GM19438 (cell line): Measurements from ENCODE around the gene RASAL1.
"Not testable (repeated sequence)": the region's sequence is repeated elsewhere in the genome, so short reads cannot be mapped to it uniquely, and the experiment has no call there.

ENCODE experiments used
- ATAC-seq: cut with Tn5 transposase; IDR thresholded peaks from one replicate; pipeline ENCODE4 v1.9.1; 2021; ENCODE audit warnings: low read depth; ENCODE audit not compliant: unreplicated experiment

The RASAL1 gene

DNA sequence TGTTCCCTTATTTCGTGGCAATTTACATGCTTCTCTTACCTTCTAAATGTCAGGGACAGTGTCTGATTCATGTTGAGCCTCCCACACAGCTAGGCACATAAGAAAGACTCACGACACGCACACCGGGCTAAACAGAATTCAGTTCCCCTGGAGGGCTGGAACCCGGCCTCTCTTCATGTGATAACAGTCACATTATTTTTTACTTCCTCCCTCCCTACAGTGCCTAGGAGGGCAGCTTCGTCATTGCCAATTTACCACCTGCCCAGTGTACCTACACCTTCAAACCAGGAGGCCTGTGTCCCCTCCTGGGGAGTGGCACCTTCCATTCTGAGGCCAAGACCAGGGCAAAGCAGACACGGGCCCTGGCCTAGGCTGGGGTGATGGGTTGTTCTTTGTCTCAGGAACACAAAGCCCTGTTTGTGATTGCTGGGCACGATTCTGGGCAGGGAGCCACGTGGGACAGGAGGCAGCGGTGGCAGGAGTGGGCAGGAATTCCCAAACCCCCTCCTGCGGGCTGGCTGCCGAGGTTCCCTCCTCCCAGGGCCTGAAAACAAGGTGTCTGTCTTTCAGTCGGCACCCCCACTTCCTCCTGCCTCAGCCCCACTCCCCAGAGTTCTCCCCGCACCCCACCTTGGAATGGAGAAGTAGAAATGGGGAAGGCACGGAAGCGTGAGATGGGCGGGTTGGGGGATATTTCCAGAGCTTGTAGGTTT lies 6.8 kb upstream of the RASAL1 start:
- ATAC-seq, result no peak

GRCh38 chr12:113141716-113142115 lies 6.2 kb upstream of the RASAL1 start:
- not testable (repeated sequence) for ATAC-seq

- no peak for ATAC-seq
Observed at GRCh38 chr12:113140706-113141105, 5.1 kb upstream of the RASAL1 start.

- no peak for ATAC-seq
Observed at GRCh38 chr12:113138826-113139225, 3.3 kb upstream of the RASAL1 start.

DNA sequence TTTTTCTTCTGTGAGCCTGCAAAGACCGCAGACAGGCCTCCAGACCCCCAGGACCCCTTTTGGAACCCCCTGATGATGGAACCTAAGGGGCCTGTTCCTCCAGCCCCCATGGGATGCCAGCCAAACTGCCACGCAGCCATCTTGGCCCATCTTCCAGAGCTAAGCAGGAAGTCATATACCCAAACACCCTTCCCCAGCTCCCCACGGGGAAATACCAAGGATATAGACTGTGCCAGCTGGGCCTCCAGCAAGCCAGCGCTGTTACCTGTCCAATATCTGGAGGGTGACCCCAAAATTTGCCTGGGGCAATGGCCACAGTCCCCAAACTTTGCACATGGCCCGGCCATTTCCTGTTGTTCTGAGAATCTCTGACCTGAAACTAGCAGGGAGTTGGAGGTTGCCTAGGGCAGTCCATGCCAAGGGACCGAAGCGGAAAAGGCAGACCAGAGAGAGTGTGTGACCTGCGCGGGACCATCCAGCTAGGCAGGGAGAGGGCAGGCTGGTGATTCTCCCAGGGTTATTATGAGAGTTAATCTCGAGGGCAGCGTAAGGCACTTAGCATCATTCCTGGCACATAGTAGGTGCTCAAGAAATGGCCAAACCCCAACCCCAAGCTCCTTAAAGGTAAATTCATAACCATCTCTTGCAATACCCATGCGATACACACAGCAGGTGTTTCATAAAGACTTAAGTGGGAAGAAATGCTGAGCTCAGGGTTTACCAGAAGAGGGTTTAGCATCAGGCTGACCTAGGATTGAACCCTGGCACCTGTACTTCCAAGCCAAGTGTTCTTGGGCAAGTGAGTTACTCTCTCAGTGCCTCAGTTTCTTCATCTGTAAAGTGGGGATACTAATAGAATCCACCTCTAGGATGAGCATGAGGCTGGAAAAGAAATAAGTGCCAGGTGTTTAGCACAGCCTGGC lies 2.6 kb upstream of the RASAL1 start:
- ATAC-seq, result no peak

DNA sequence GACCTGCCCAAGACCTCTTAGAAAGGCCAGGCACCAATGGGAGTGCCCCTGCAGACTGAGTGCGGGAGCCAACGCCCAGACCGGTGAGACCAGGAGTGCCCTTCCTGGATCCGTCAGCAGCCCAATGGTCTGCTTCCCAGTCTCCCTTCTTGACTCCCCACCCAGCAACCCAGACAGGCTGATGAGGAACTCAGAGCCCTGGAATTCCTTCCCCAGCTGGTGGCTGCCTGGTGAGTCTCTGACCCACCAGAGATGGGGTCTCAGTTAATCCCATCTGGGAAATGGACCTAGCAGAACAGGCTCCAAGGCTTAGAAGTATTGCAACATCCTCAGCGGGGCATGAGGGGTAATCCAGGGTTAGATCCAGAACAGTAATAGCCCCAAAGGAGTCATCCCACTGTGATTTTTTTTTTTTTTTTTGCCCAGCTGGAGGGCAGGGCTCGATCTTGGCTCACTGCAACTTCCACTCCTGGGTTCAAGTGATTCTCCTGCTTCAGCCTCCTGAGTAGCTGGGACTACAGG lies 1.5 kb upstream of the RASAL1 start:
- no peak for ATAC-seq

GRCh38 chr12:113136128-113136989 lies 798 bp upstream of the RASAL1 start:
- ATAC-seq, result no peak

GRCh38 chr12:113134521-113134951 lies 1.0 kb downstream of the RASAL1 start:
- ATAC-seq, result no peak

DNA sequence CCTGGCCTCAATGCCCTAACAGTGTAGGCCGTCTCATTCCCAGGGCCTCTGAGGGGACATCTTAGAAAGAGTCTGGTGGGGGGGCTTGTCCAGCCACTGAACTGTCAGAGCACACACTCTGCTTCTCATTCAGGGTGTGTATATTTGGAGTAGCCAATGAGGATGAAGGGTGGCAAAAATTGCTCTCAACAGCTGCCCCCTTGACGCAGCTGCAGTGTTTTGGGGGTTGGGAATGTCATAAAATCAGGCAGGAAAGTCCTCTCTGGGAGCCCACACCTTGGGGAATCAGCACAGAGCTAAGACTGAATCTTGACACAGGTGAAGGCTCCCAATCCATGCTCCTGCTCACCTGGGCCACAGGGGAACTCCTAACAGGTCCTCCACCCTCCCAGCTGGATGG lies 1.5 kb downstream of the RASAL1 start:
- ATAC-seq, result no peak

- ATAC-seq, result no peak
Observed at GRCh38 chr12:113133666-113134065, 1.9 kb downstream of the RASAL1 start.

DNA sequence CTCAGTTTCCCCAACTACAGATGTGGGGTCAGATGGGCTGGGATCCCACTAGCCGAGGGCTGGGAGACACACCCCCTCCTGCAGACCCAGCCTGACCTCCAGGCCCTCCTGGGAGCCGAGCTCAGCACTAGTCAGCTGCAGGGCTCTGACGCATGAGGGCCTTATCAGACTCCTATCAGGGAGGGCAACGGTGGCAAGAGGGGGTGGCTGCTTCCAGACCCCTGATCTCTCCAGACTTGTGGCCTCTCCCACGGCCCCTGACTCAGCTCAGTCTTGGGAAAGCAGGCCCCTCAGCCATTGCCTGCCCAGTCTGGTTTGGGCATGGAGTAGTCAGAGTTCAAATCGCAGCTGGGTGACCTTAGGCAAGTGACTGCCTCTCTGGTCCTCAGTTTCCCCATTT lies 2.5 kb downstream of the RASAL1 start:
- ATAC-seq, result no peak

DNA sequence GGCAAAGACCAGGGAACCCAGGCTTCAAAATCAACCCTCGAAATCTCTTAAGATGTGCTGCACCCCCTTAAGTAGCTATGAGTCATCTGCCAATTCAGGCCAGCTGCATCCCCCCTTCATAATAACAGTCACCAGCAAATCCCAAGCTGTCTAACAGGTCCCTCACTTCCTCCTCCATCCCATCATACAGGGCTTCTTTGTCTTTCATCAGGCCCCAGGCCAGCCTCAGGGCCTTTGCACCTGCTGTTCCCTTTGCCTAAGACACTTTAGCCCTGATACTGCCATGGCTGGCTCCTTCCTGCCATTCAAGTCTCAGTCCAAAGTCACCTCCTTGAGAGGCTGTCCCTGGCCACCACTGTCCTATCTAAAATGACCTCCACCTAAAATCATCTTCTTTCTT lies 4.0 kb downstream of the RASAL1 start:
- ATAC-seq, result no peak

GRCh38 chr12:113130457-113131135 lies 5.0 kb downstream of the RASAL1 start:
- ATAC-seq, result no peak

GRCh38 chr12:113129664-113130456 lies 5.7 kb downstream of the RASAL1 start:
- no peak for ATAC-seq

- ATAC-seq, result no peak
Observed at GRCh38 chr12:113128802-113129663, 6.5 kb downstream of the RASAL1 start.

DNA sequence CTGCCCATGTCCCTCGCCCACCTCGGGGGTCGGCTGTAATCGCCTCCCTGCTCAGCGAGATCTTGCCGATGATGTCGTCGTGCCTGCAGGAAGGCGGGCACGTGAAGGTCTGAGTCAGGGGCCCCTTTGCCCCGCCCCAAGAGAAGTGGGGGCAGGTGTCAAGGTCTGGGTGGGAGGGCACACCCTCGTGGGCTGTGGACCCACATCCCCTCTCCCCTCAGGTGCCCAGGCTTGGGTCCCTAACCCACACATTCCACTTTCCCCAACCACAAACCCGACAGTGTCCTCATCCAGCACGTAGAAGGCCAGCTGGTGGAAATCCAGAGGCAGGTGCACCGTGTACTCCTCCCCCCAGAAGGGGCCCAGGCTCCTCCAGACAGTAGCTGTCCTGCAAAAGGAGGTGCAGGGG lies 7.8 kb downstream of the RASAL1 start:
- no peak for ATAC-seq

DNA sequence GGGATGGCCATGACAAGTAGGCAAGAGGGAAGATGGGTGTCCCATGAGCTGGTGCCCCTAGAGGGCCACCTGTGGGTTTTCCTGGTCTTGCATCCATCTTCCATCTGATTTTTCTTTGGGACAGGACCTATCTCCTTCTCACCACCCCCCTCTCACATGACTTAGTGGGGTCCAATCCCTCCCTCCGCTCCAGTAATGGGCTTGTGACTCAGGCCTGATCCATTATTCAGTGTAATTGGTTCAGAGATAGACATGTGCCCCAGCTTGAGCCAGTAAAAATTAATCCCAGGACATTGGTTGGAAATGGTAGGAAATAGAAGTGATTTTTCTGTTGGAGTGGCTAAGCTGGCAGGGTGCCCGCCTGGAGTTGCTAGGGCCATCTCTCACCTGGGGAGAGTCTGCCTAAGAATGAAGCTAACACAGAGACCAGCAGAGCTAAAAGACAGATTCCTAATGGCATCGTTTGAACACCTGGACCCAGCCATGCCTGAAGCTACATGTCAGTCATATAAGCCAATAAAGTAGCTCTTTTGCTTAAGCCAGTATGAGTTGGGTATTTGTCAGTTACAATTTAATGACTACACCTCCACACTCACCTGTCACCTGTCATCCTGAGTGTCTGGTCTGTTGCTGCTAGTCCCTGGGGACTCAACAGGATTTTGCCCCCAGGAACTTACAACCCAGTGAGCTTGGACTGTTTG lies 14.7 kb downstream of the RASAL1 start:
- no peak for ATAC-seq
